IMR-90 (cell line): Measurements from ENCODE around the gene KNTC1. TPM values are rescaled to one million over a fixed set of nuclear protein-coding genes. Genes with fewer than 3 reads are reported as not detected.
"Not testable (repeated sequence)": the region's sequence is repeated elsewhere in the genome, so short reads cannot be mapped to it uniquely, and the experiment has no call there.

ENCODE experiments used
- ATAC-seq: fragments of 200-7000 bp; cut with Tn5 transposase; 2 replicates; pipeline ENCODE4 v1.9.1; 2020; ENCODE audit warnings: low read depth, mild to moderate bottlenecking, moderate library complexity
- BruUV-seq: library from RNA; stranded (reverse); fragments of 400-500 nt; replicated peaks from 2 replicates; lab custom pipeline; 2021; lab: Mats Ljungman, UMichigan
- CTCF ChIA-PET: fragments of 300-600 bp; formaldehyde crosslinking; extraction: SDS; loops from one replicate; lab custom pipeline; 2021; ENCODE audit warnings: antibody characterized with exemption; lab: Yijun Ruan, JAX
- POLR2A ChIA-PET: fragments of 300-600 bp; sonication (Branson Sonifier 250); formaldehyde crosslinking; loops from one replicate; lab custom pipeline; 2022; ENCODE audit warnings: antibody characterized with exemption; ENCODE audit not compliant: unreplicated experiment; lab: Charles Lee
- DNase-seq: peaks from one replicate; pipeline ENCODE4 v3.0.0; 2013
- H2AFZ ChIP-seq: replicated peaks from 2 replicates; pipeline ENCODE3; 2013; ENCODE audit warnings: low read length, mild to moderate bottlenecking; ENCODE audit not compliant: poor library complexity
- H2AK5ac ChIP-seq: 2 replicates; pipeline ENCODE4 v1.6.1; 2013; ENCODE audit warnings: low read depth, low read length, inconsistent platforms
- H2AK9ac ChIP-seq: replicated peaks from 2 replicates; pipeline ENCODE3; 2013; ENCODE audit warnings: mild to moderate bottlenecking, low read depth, low read length, moderate library complexity; ENCODE audit not compliant: poor library complexity
- H2BK120ac ChIP-seq: 2 replicates; pipeline ENCODE4 v1.6.1; 2013; ENCODE audit warnings: low read depth, low read length, inconsistent platforms
- H2BK15ac ChIP-seq: 3 replicates; pipeline ENCODE4 v1.6.1; 2013; ENCODE audit warnings: low read depth, low read length, inconsistent platforms
- H2BK20ac ChIP-seq: 2 replicates; pipeline ENCODE4 v1.6.1; 2013; ENCODE audit warnings: low read depth, mild to moderate bottlenecking, inconsistent platforms, low read length, moderate library complexity
- H2BK5ac ChIP-seq: 2 replicates; pipeline ENCODE4 v1.6.1; 2013; ENCODE audit warnings: mild to moderate bottlenecking, low read depth, low read length, inconsistent platforms; ENCODE audit not compliant: poor library complexity, severe bottlenecking
- H3K14ac ChIP-seq: replicated peaks from 2 replicates; pipeline ENCODE4 v1.6.1; 2013; ENCODE audit warnings: low read depth, low read length, inconsistent platforms
- H3K18ac ChIP-seq: 2 replicates; pipeline ENCODE4 v1.6.1; 2013; ENCODE audit warnings: low read depth, low read length, control low read depth
- H3K23ac ChIP-seq: 2 replicates; pipeline ENCODE4 v1.6.1; 2013; ENCODE audit warnings: low read depth, low read length, inconsistent platforms
- H3K27ac ChIP-seq: 2 replicates; pipeline ENCODE4 v1.5.1; 2013; ENCODE audit warnings: mild to moderate bottlenecking, control low read depth, low read length; ENCODE audit not compliant: insufficient read depth
- H3K27me3 ChIP-seq: 2 replicates; pipeline ENCODE4 v1.6.1; 2013; ENCODE audit warnings: low read length; ENCODE audit not compliant: control insufficient read depth, insufficient read depth
- H3K36me3 ChIP-seq: 2 replicates; pipeline ENCODE4 v1.6.1; 2013; ENCODE audit warnings: low read length, mixed read lengths; ENCODE audit not compliant: control insufficient read depth, insufficient read depth
- H3K4ac ChIP-seq: 2 replicates; pipeline ENCODE4 v1.6.1; 2013; ENCODE audit warnings: low read depth, low read length, inconsistent platforms
- H3K4me1 ChIP-seq: 2 replicates; pipeline ENCODE4 v1.6.1; 2013; ENCODE audit warnings: low read length, mixed read lengths; ENCODE audit not compliant: control insufficient read depth, insufficient read depth
- H3K4me2 ChIP-seq: 2 replicates; pipeline ENCODE4 v1.6.1; 2013; ENCODE audit warnings: low read depth, mild to moderate bottlenecking, control low read depth, low read length, moderate library complexity
- H3K4me3 ChIP-seq: 2 replicates; pipeline ENCODE4 v1.5.1; 2013; ENCODE audit warnings: low read depth, mild to moderate bottlenecking, control low read depth, low read length, moderate library complexity; ENCODE audit not compliant: insufficient read depth
- H3K56ac ChIP-seq: 2 replicates; pipeline ENCODE4 v1.6.1; 2013; ENCODE audit warnings: low read length, inconsistent platforms; ENCODE audit not compliant: insufficient read depth; ENCODE audit errors: extremely low read depth
- H3K79me1 ChIP-seq, 2 experiments: 2 replicates each; pipeline ENCODE4 v1.6.1; 2013; ENCODE audit warnings: low read length in 2 of 2, inconsistent platforms in 1 of 2, low read depth in 1 of 2
- H3K9ac ChIP-seq: 2 replicates; pipeline ENCODE4 v1.6.1; 2013; ENCODE audit warnings: low read depth, low read length, control low read depth
- H3K9me1 ChIP-seq: 2 replicates; pipeline ENCODE4 v1.6.1; 2013; ENCODE audit warnings: low read length, inconsistent platforms; ENCODE audit not compliant: insufficient read depth
- H3K9me3 ChIP-seq: 2 replicates; pipeline ENCODE4 v1.6.1; 2013; ENCODE audit warnings: low read length; ENCODE audit not compliant: control insufficient read depth, insufficient read depth
- H4K20me1 ChIP-seq: 2 replicates; pipeline ENCODE4 v1.6.1; 2013; ENCODE audit warnings: low read length, inconsistent platforms; ENCODE audit not compliant: insufficient read depth
- H4K5ac ChIP-seq: 2 replicates; pipeline ENCODE4 v1.6.1; 2013; ENCODE audit warnings: mild to moderate bottlenecking, low read depth, low read length, control low read depth
- H4K8ac ChIP-seq, 2 experiments: 2 replicates each; pipeline ENCODE4 v1.6.1; 2013; ENCODE audit warnings: low read depth in 2 of 2, low read length in 2 of 2, control low read depth in 1 of 2, inconsistent platforms in 1 of 2
- H4K91ac ChIP-seq: 2 replicates; pipeline ENCODE4 v1.6.1; 2013; ENCODE audit warnings: low read depth, low read length, inconsistent platforms; ENCODE audit not compliant: insufficient read depth
- BHLHE40 ChIP-seq: fragments of 150-350 bp; IDR thresholded peaks from 2 replicates; pipeline ENCODE4 v1.6.1; 2016; ENCODE audit warnings: mild to moderate bottlenecking, low read depth, low read length
- CEBPB ChIP-seq: IDR thresholded peaks from 2 replicates; pipeline ENCODE4 v1.6.1; 2012; ENCODE audit warnings: low read depth, low read length, improper control_type of control experiment
- FOS ChIP-seq: fragments of 150-350 bp; IDR thresholded peaks from 2 replicates; pipeline ENCODE4 v1.6.1; 2016; ENCODE audit warnings: low read depth, low read length
- MAZ ChIP-seq: IDR thresholded peaks from 2 replicates; pipeline ENCODE4 v1.6.1; 2012; ENCODE audit warnings: low read depth, mild to moderate bottlenecking, low read length, improper control_type of control experiment, moderate library complexity, borderline replicate concordance
- NFE2L2 ChIP-seq: fragments of 150-350 bp; IDR thresholded peaks from 2 replicates; pipeline ENCODE4 v1.6.1; 2016; ENCODE audit warnings: low read depth, mild to moderate bottlenecking, low read length
- POLR2A ChIP-seq: IDR thresholded peaks from 2 replicates; pipeline ENCODE4 v1.6.1; 2012; ENCODE audit warnings: mild to moderate bottlenecking, low read depth, low read length
- RAD21 ChIP-seq: IDR thresholded peaks from 2 replicates; pipeline ENCODE4 v1.6.1; 2012; ENCODE audit warnings: low read length, improper control_type of control experiment
- SMC3 ChIP-seq: fragments of 150-350 bp; IDR thresholded peaks from 2 replicates; pipeline ENCODE4 v1.6.1; 2016; ENCODE audit warnings: low read depth, mild to moderate bottlenecking, antibody characterized with exemption, low read length, moderate library complexity
- WGBS, 2 experiments: methylation state at CpG; one replicate each; pipeline versions ENCODE4 v1.1.5 to v1.1.7; 2013; ENCODE audit warnings: missing lambda C conversion rate in 2 of 2; ENCODE audit not compliant: insufficient read length in 1 of 2; ENCODE audit errors: extremely low coverage in 2 of 2; 5-methylcytosine and 5-hydroxymethylcytosine counted together
- dilution Hi-C: fragments of 300-500 bp; cut with HindIII; formaldehyde crosslinking; loops from one replicate; pipeline ENCODE4 v1.14.3; 2018; ENCODE audit warnings: low sequenced_read_pairs; ENCODE audit not compliant: unreplicated experiment
- in situ Hi-C: fragments of 300-500 bp; cut with MboI; formaldehyde crosslinking; loops from 3 replicates; pipeline ENCODE4 v1.14.3; 2019; ENCODE audit warnings: low sequenced_read_pairs, inconsistent platforms, mixed read lengths
- intact Hi-C: fragments of 100-400 bp; cut with micrococcal nuclease; formaldehyde crosslinking; loops from 2 replicates; pipeline ENCODE4 v1.10.0; 2022
- polyA plus RNA-seq, 3 experiments: library from polyadenylated mRNA; depleted of rRNA; stranded (reverse); fragments of >200 nt; gene quantifications; 2 replicates each; pipeline ENCODE4 v1.2.3, GENCODE V29; 2012; ENCODE audit warnings: low replicate concordance in 1 of 3
- total RNA-seq: library from RNA; depleted of rRNA; stranded (reverse); fragments of >200 nt; gene quantifications from 2 replicates; pipeline ENCODE4 v1.2.3, GENCODE V29; 2012
- TF ChIP-seq, protein P1 (sequence below): conservative IDR thresholded peaks from 2 replicates; pipeline ENCODE4 v1.5.1; 2012; ENCODE audit warnings: mild to moderate bottlenecking, low read depth, low read length, improper control_type of control experiment

KNTC1 gene
- total and polyA plus RNA-seq, 2 of the 4 experiments (the other 2 are of a cell fraction), result 16.6 to 23.7 TPM

DNA sequence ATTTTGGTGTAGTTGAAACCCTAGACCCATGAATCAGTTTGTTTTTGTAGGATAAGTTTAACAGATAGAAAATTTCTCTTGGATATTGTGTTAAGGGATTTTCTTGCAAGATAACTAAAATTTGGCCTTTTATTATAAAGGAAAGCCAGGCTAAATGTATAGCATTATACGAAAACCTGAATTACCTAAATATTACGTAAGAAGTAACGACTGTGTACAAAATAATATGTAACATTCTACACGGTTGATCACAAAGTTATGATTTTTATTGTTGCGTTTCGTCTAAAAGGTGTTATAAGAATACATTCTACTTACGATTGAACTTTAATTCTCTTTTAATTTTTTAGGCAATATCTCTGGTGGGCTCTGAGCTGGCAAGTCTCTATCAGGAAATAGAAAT is 63.9 kb downstream of the KNTC1 start:
- Histone ChIP-seq H4K20me1 (no peaks in the 10 kb centered on the region), H2AFZ (no peak overlapping the region), H3K27me3 (no peaks in the 10 kb centered on the region), H2AK9ac (no peak overlapping the region), H4K91ac (no peak overlapping the region), H3K9me1 (peaks cover 2% of the 10 kb centered on the region; the same call in 1 of the 2 replicates), H3K4me3 (no peak overlapping the region), H3K79me1 (no peaks in the 10 kb centered on the region), H2AK5ac (no peak overlapping the region), H4K5ac (no peak overlapping the region), H3K9me3 (no peaks in the 10 kb centered on the region), H2BK5ac (no peak overlapping the region), H4K8ac (no peak overlapping the region), H3K56ac (no peak overlapping the region), H2BK120ac (no peak overlapping the region), H3K23ac (no peak overlapping the region), H3K18ac (no peak overlapping the region), H3K9ac (no peak overlapping the region), H3K36me3 (peaks cover 11% of the 10 kb centered on the region), H3K4me1 (no peaks in the 10 kb centered on the region), H3K4ac (no peak overlapping the region), H3K27ac (no peak overlapping the region), H2BK15ac (no peak overlapping the region), H3K14ac (no peak overlapping the region), H3K4me2 (no peak overlapping the region), H2BK20ac (no peak overlapping the region)
- TF ChIP-seq NFE2L2 (no peak), MAZ (no peak), FOS (no peak), SMC3 (no peak), CEBPB (peak; percentile 63; the same call in 1 of the 2 replicates), RAD21 (no peak), BHLHE40 (no peak), POLR2A (no peak)
- TF ChIP-seq, protein P1, sequence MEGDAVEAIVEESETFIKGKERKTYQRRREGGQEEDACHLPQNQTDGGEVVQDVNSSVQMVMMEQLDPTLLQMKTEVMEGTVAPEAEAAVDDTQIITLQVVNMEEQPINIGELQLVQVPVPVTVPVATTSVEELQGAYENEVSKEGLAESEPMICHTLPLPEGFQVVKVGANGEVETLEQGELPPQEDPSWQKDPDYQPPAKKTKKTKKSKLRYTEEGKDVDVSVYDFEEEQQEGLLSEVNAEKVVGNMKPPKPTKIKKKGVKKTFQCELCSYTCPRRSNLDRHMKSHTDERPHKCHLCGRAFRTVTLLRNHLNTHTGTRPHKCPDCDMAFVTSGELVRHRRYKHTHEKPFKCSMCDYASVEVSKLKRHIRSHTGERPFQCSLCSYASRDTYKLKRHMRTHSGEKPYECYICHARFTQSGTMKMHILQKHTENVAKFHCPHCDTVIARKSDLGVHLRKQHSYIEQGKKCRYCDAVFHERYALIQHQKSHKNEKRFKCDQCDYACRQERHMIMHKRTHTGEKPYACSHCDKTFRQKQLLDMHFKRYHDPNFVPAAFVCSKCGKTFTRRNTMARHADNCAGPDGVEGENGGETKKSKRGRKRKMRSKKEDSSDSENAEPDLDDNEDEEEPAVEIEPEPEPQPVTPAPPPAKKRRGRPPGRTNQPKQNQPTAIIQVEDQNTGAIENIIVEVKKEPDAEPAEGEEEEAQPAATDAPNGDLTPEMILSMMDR, result no peak
- dilution Hi-C loops (no loop called here), intact Hi-C loops (no loop called here), in situ Hi-C loops (loop anchor here (25.0 kb wide), 1 partner anchor 596 kb away; no protein-coding TSS in a partner anchor)
- BruUV-seq, result no TSS peak
- WGBS, 2 experiments, result no CpG with 5 or more reads among the region's 7 CpGs
- ChIA-PET CTCF (no interaction called here), POLR2A (no interaction called here)
- DNase-seq, result no peak
- ATAC-seq, result no peak

GRCh38 chr12:122591966-122592365 is 64.9 kb downstream of the KNTC1 start:
- H2BK120ac ChIP-seq, H3K14ac ChIP-seq, H2AK5ac ChIP-seq, H3K27me3 ChIP-seq, CTCF ChIA-PET, H3K23ac ChIP-seq, POLR2A ChIA-PET, H2BK20ac ChIP-seq, H3K4me3 ChIP-seq, H4K5ac ChIP-seq, H3K56ac ChIP-seq, H4K20me1 ChIP-seq, H2BK5ac ChIP-seq, H2AFZ ChIP-seq, H3K4me2 ChIP-seq, H4K8ac ChIP-seq, H3K9ac ChIP-seq, DNase-seq, ATAC-seq, H3K4ac ChIP-seq, dilution Hi-C loops, H3K9me1 ChIP-seq, H3K4me1 ChIP-seq, H3K18ac ChIP-seq, H2BK15ac ChIP-seq, intact Hi-C loops, H3K79me1 ChIP-seq, H3K9me3 ChIP-seq, H3K27ac ChIP-seq, BruUV-seq, H2AK9ac ChIP-seq, H4K91ac ChIP-seq: not testable (repeated sequence)
- WGBS, 2 experiments, result no CpG with 5 or more reads among the region's 30 CpGs
- H3K36me3 ChIP-seq, result peaks cover 11% of the 10 kb centered on the region
- in situ Hi-C loops, result loop anchor here (25.0 kb wide), 1 partner anchor 595 kb away; no protein-coding TSS in a partner anchor
